Activated CD4-positive, alpha-beta memory T cell treated with anti-CD3 and anti-CD28 coated beads, Interleukin-2, amount 10 ng/mL, durations not matched to agents 7 days and 5 days (primary cell): ENCODE results near the gene FIZ1. TPM values are rescaled to one million over a fixed set of nuclear protein-coding genes. Genes with fewer than 3 reads are reported as not detected.

Experiments
- CTCF ChIA-PET: fragments of 350-600 bp; sonication (Branson Sonifier 250); formaldehyde crosslinking; loops from one replicate; lab custom pipeline; 2021; ENCODE audit warnings: antibody characterized with exemption, inconsistent platforms; lab: Charles Lee
- POLR2A ChIA-PET: fragments of 350-600 bp; sonication (Branson Sonifier 250); formaldehyde crosslinking; loops from one replicate; lab custom pipeline; 2021; ENCODE audit warnings: antibody characterized with exemption; lab: Charles Lee
- DNase-seq: peaks from one replicate; pipeline ENCODE4 v3.0.0-alpha.2; 2020
- H3K27ac Mint-ChIP-seq: one replicate; pipeline ENCODE4 v1.8.0; 2021; ENCODE audit warnings: mild to moderate bottlenecking, mixed read lengths
- H3K27me3 Mint-ChIP-seq: one replicate; pipeline ENCODE4 v1.8.0; 2021; ENCODE audit warnings: mixed read lengths
- H3K36me3 Mint-ChIP-seq: one replicate; pipeline ENCODE4 v1.8.0; 2021; ENCODE audit warnings: low read depth, mixed read lengths
- H3K4me1 Mint-ChIP-seq: one replicate; pipeline ENCODE4 v1.8.0; 2021; ENCODE audit warnings: mixed read lengths
- H3K4me3 Mint-ChIP-seq: one replicate; pipeline ENCODE4 v1.8.0; 2021; ENCODE audit warnings: mild to moderate bottlenecking, mixed read lengths
- H3K9me3 Mint-ChIP-seq: one replicate; pipeline ENCODE4 v1.8.0; 2021; ENCODE audit warnings: mixed read lengths
- total RNA-seq, 2 experiments: library from RNA; stranded (reverse); gene quantifications; one replicate each; pipeline ENCODE4 v1.2.3, GENCODE V29; 2021

The FIZ1 gene, protein sequence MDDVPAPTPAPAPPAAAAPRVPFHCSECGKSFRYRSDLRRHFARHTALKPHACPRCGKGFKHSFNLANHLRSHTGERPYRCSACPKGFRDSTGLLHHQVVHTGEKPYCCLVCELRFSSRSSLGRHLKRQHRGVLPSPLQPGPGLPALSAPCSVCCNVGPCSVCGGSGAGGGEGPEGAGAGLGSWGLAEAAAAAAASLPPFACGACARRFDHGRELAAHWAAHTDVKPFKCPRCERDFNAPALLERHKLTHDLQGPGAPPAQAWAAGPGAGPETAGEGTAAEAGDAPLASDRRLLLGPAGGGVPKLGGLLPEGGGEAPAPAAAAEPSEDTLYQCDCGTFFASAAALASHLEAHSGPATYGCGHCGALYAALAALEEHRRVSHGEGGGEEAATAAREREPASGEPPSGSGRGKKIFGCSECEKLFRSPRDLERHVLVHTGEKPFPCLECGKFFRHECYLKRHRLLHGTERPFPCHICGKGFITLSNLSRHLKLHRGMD
- total RNA-seq, result 10 to 100 TPM; 10.9 to 11.7 TPM

DNA sequence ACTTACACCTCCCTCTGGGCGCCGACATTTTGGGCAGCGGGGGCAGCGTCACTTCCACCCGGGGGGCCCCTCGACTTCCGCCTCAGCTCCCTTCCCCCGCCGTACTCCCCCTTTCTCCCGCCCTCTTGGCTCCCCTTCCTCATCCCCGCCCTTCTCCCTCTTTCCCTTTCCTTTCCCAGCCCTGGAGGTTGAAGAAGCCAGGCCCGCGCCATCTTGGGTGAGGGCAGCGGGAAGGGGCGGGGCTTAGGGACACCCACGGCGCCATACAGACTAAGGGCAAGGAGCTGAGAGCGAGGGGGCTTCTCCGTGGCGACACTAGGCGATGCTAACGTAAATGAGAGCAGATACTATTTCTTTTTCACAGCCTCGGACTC is at the start of gene FIZ1:
FIZ1 (minus strand) TSS at position 50 of the 374 bp plus-strand sequence. CDS start 1,652 bp downstream, outside the sequence.
- peak within 1 kb of the TSS; percentile 98 for H3K4me3 Mint-ChIP-seq
- peaks cover 33% of the 10 kb centered on the region for H3K4me1 Mint-ChIP-seq
- CTCF ChIA-PET, result interaction anchor here (0.7 to 2.7 kb wide), 9 partner anchors 17 to 260 kb away, joined by 3 to 17 read pairs (median 7); partner anchors contain the start of genes KMT5C, U2AF2 and ZNF784
- peak; percentile 97 for DNase-seq
- peaks cover 7% of the 10 kb centered on the region for H3K9me3 Mint-ChIP-seq
- H3K27ac Mint-ChIP-seq, result peak within 1 kb of the TSS; percentile 99
- peaks cover 54% of the 10 kb centered on the region for H3K36me3 Mint-ChIP-seq
- POLR2A ChIA-PET, result interaction anchor here (0.7 to 4.1 kb wide), 27 partner anchors 9 to 1082 kb away, joined by 3 to 49 read pairs (median 4); partner anchors contain the start of genes HSPBP1, KMT5C, PPP6R1 and TMEM238
- H3K27me3 Mint-ChIP-seq, result no peaks in the 10 kb centered on the region

DNA sequence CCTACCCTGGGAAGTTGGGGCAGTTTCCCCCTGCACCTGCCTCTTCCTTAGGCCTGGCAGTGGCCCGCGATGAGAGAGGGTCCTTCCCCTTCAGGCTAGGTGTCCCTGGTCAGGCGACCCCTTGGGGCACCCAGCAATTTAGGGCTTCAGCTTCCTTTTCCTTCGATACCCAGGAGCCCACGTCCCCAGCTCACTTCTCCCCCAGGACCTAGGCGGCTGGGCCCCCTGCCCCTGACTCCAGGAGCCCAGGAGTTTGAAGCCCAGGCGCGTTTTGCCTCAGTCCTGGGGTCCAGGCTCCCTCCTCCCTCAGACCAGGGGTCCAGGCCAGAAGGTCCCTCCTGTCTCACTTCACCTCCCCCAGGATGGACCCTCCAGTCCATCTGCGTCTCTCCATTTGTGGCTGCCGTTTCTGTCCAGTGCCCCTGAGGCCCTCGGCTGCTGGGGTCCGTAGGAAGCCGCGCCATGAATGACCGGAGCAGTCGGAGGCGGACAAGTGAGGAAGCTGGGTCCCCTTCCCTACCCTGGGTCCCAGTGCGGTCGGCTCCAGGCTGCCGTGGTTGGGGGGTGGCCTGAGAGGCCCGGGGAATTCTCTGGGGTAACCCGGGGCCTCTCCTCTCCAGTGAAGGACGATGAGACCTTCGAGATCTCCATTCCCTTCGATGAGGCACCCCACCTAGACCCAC is 49.4 kb upstream of the FIZ1 start:
- H3K4me3 Mint-ChIP-seq, result peak overlapping the region; percentile 43
- DNase-seq, result no peak
- no peaks in the 10 kb centered on the region for H3K9me3 Mint-ChIP-seq
- CTCF ChIA-PET, result interaction anchor here (2.4 kb wide), 1 partner anchor 15 kb away, joined by 19 read pairs; no protein-coding TSS in a partner anchor
- H3K4me1 Mint-ChIP-seq, result peaks cover 36% of the 10 kb centered on the region
- no peaks in the 10 kb centered on the region for H3K27me3 Mint-ChIP-seq
- H3K27ac Mint-ChIP-seq, result no peak overlapping the region
- POLR2A ChIA-PET, result interaction anchor here (1.0 to 1.7 kb wide), 5 partner anchors 8 to 50 kb away, joined by 3 to 7 read pairs (median 4); partner anchors contain the start of genes FIZ1 and ZNF784
- peaks cover 12% of the 10 kb centered on the region for H3K36me3 Mint-ChIP-seq

DNA sequence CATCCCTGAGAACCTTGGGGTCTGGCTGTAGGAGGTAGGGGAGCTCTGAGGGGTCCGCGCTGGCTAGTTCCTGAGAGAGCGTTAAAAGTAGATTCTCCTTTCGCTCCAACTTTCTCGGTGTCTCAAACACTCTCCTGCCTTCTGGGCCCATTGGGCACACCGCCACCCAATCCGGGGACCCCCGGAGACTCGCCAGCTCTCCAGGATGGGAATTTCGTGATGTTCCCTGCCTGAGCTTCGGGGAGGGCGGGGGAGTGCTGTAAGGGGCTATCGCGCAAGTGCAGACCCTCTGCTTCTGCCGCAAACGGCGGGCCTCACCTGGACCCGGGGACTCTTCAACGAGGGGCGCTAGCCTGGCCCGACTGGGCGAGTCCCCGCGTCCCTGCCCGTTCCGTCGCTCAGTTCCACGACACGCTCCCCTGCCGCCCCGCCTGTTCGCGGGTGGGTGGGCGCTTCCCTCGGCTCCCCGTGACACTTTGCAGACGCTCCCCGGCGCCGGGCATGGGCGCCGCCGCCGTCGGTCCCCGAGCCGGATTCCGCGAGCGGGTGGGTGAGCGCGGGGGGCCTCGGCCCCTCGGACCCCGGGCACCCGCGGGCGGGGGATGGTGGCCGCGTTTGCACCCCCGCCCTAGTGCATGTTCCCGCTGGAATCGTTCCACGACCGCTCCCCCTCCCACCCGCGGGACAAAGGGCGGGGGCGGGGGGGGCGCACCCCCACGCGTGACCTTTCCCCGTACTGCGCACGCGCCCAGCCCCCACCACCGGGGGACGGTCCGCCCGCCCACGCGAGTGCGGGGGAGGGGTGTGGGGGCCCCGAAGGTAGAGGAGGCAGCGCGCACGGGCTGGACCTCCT is 48.6 kb upstream of the FIZ1 start, which contains the start of gene CCDC106:
CCDC106 (plus strand) TSS at position 481 of the 853 bp plus-strand sequence. CDS start 835 bp downstream, outside the sequence.
- H3K9me3 Mint-ChIP-seq, result no peaks in the 10 kb centered on the region
- H3K4me1 Mint-ChIP-seq, result peaks cover 39% of the 10 kb centered on the region
- no peaks in the 10 kb centered on the region for H3K27me3 Mint-ChIP-seq
- CTCF ChIA-PET, result interaction anchor here (1.5 to 2.4 kb wide), 4 partner anchors 9 to 144 kb away, joined by 4 to 19 read pairs (median 6); no protein-coding TSS in a partner anchor
- DNase-seq, result peak; percentile 30
- peaks cover 17% of the 10 kb centered on the region for H3K36me3 Mint-ChIP-seq
- H3K4me3 Mint-ChIP-seq, result peak within 1 kb of the TSS; percentile 48
- H3K27ac Mint-ChIP-seq, result peak within 1 kb of the TSS; percentile 26
- POLR2A ChIA-PET, result interaction anchor here (1.0 to 1.9 kb wide), 8 partner anchors 9 to 24 kb away, joined by 3 to 7 read pairs (median 4); partner anchors contain the start of gene ZNF784

DNA sequence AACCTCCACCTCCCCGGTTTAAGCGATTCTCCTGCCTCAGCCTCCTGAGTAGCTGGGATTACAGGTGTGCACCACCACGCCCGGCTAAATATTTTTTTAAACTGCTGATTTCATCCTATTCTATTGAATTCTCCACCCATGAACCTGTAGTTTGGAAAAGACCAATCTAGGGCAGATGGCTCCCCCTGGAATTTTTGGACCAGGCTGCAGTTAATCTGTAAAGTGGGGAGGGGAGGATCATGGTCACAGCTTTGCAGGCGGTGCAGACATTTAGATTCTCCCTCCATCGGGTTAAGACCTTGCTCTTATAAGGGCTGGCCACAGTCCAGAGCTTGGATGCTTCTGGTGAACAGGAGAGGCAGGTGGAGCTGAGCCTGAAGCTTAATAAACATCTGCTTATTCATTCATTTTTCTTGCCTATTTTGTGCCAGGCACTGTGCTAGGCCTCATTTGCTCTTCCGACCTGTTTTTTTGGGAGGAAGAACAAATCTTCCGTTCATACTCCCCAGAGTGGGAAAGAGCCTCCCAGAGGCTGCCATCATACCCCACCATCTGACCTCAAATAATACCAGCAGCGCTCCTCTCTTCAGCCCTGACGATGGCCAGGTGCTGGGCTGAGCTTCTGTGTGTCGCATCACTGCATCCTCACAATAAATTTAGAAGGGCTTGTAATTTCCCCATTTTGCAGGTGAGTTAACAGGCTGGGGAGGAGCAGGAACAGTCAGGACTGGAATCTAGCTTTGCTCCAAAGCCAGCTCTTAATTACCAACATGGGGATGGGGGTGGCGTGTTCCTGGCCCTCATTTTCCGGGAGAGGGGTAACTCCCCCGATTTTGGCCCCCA is 47.8 kb upstream of the FIZ1 start:
- no peak for DNase-seq
- Mint-ChIP-seq H3K4me1 (peaks cover 41% of the 10 kb centered on the region), H3K27me3 (no peaks in the 10 kb centered on the region), H3K36me3 (peaks cover 18% of the 10 kb centered on the region), H3K27ac (peak overlapping the region; percentile 26), H3K9me3 (no peaks in the 10 kb centered on the region), H3K4me3 (peak overlapping the region; percentile 48)
- ChIA-PET POLR2A (interaction anchor here (1.1 to 1.9 kb wide), 5 partner anchors 9 to 14 kb away, joined by 3 to 6 read pairs (median 3); no protein-coding TSS in a partner anchor), CTCF (interaction anchor here (1.5 to 2.4 kb wide), 4 partner anchors 8 to 143 kb away, joined by 4 to 19 read pairs (median 6); no protein-coding TSS in a partner anchor)

DNA sequence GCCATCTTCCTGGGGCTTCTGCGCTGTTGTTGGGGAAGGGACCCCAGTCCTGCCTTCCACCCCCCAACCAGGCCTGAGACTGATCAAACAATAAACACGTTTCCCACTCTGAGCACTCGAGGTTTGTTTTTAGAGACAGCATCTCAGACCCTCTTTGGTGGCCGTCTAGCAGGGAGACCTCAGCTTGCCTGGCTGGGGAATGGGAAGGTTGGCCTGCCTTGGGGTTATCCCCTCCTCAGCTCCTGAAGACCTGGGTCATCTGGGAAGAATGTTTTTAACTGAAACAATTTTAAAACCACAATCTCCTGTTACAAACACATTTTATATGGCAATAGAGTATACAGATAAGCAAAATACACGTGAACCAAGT is 46.2 kb upstream of the FIZ1 start:
- ChIA-PET CTCF (interaction anchor here (0.6 to 1.5 kb wide), 2 partner anchors 9 to 18 kb away, joined by 3 to 6 read pairs; no protein-coding TSS in a partner anchor), POLR2A (interaction anchor here (1.6 kb wide), 1 partner anchor 9 kb away, joined by 5 read pairs; no protein-coding TSS in a partner anchor)

DNA sequence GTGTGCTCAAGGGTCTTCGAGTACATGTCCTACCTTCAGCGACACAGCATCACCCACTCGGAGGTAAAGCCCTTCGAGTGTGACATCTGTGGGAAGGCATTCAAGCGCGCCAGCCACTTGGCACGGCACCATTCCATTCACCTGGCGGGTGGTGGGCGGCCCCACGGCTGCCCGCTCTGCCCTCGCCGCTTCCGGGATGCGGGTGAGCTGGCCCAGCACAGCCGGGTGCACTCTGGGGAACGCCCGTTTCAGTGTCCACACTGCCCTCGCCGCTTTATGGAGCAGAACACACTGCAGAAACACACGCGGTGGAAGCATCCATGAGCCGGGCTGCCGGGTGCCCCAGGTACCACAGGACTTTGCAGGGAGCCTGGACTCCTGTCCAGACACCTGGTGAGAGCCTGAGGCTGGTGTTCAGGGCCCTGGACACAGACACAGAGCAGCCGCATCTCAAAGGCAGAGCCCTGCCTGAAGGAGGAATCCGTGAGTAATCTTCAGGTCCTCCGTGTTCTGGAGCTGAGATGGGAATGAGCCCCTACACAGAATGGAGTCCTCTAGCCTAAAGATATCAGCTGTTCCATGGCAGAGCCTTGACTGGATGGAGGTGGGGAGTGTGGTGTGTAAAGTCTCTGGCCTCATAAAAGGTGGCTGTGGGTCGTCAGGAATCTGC is 45.7 kb upstream of the FIZ1 start:
- peaks cover 18% of the 10 kb centered on the region for H3K36me3 Mint-ChIP-seq
- peak overlapping the region; percentile 94 for H3K27ac Mint-ChIP-seq
- H3K4me1 Mint-ChIP-seq, result peaks cover 51% of the 10 kb centered on the region
- ChIA-PET POLR2A (interaction anchor here (0.9 to 2.5 kb wide), 4 partner anchors 9 to 12 kb away, joined by 3 to 12 read pairs (median 5); no protein-coding TSS in a partner anchor), CTCF (interaction anchor here (1.1 to 3.1 kb wide), 3 partner anchors 8 to 9 kb away, joined by 5 to 11 read pairs (median 6); no protein-coding TSS in a partner anchor)
- DNase-seq, result no peak
- no peaks in the 10 kb centered on the region for H3K9me3 Mint-ChIP-seq
- H3K27me3 Mint-ChIP-seq, result no peaks in the 10 kb centered on the region
- H3K4me3 Mint-ChIP-seq, result peak overlapping the region; percentile 86

More for the DNA sequence above, 46.2 kb upstream of the FIZ1 start:
- no peaks in the 10 kb centered on the region for H3K9me3 Mint-ChIP-seq
- no peak for DNase-seq
- peaks cover 46% of the 10 kb centered on the region for H3K4me1 Mint-ChIP-seq
- H3K27me3 Mint-ChIP-seq, result no peaks in the 10 kb centered on the region
- no peak overlapping the region for H3K4me3 Mint-ChIP-seq
- H3K27ac Mint-ChIP-seq, result no peak overlapping the region
- H3K36me3 Mint-ChIP-seq, result peaks cover 18% of the 10 kb centered on the region

DNA sequence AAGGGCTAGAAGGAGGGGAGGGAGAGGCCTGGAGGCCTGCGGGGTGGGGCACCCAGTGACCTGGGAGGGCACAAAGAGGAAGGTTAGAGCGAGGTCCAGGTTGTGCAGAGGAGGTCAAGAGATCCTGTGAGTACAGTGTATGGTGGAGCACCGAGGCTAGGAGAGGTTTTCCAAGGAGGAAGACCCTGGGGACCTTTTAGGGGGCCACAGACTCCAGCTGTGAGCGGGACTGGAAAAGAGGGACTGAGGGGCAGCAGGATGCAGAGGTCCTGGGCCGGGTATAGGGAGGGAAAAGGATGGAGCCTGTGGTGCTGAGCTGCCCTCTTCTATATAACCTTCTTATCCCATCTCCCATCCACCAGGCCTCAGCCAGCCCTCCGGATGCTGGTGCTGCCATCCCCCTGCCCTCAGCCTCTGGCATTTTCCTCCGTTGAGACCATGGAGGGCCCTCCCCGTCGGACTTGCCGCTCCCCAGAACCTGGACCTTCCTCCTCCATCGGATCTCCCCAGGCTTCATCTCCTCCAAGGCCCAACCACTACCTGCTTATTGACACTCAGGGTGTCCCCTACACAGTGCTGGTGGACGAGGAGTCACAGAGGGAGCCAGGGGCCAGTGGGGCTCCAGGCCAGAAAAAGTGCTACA is 45.0 kb upstream of the FIZ1 start:
- Mint-ChIP-seq H3K27me3 (no peaks in the 10 kb centered on the region), H3K4me3 (peak overlapping the region; percentile 86), H3K27ac (peak overlapping the region; percentile 94), H3K4me1 (peaks cover 53% of the 10 kb centered on the region), H3K9me3 (no peaks in the 10 kb centered on the region), H3K36me3 (peaks cover 18% of the 10 kb centered on the region)
- ChIA-PET POLR2A (interaction anchor here (0.9 to 2.5 kb wide), 4 partner anchors 8 to 11 kb away, joined by 3 to 12 read pairs (median 5); no protein-coding TSS in a partner anchor), CTCF (interaction anchor here (1.1 to 3.1 kb wide), 2 partner anchors 9 to 10 kb away, joined by 5 to 11 read pairs; no protein-coding TSS in a partner anchor)
- no peak for DNase-seq

DNA sequence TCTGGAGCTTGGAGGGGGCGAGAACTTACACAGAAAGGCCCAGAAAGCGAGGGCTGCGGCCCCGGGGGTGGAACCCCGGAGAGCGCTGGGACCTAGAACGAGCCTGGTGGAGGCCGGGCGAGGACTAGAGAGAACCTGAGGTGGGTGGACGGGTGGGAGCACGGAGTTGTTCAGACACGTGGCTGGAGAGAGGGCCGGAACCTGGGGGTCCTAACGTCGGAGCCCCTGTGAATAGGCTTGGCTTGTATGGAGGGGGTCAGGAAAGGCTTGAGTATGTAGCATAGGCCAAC is 44.5 kb upstream of the FIZ1 start:
- no peaks in the 10 kb centered on the region for H3K9me3 Mint-ChIP-seq
- ChIA-PET CTCF (interaction anchor here (1.1 to 3.1 kb wide), 2 partner anchors 9 to 10 kb away, joined by 5 to 11 read pairs; no protein-coding TSS in a partner anchor), POLR2A (interaction anchor here (0.9 to 2.5 kb wide), 3 partner anchors 9 to 11 kb away, joined by 3 to 12 read pairs (median 5); no protein-coding TSS in a partner anchor)
- H3K4me1 Mint-ChIP-seq, result peaks cover 57% of the 10 kb centered on the region
- peak overlapping the region; percentile 86 for H3K4me3 Mint-ChIP-seq
- peak overlapping the region; percentile 94 for H3K27ac Mint-ChIP-seq
- no peak for DNase-seq
- peaks cover 21% of the 10 kb centered on the region for H3K36me3 Mint-ChIP-seq
- no peaks in the 10 kb centered on the region for H3K27me3 Mint-ChIP-seq

DNA sequence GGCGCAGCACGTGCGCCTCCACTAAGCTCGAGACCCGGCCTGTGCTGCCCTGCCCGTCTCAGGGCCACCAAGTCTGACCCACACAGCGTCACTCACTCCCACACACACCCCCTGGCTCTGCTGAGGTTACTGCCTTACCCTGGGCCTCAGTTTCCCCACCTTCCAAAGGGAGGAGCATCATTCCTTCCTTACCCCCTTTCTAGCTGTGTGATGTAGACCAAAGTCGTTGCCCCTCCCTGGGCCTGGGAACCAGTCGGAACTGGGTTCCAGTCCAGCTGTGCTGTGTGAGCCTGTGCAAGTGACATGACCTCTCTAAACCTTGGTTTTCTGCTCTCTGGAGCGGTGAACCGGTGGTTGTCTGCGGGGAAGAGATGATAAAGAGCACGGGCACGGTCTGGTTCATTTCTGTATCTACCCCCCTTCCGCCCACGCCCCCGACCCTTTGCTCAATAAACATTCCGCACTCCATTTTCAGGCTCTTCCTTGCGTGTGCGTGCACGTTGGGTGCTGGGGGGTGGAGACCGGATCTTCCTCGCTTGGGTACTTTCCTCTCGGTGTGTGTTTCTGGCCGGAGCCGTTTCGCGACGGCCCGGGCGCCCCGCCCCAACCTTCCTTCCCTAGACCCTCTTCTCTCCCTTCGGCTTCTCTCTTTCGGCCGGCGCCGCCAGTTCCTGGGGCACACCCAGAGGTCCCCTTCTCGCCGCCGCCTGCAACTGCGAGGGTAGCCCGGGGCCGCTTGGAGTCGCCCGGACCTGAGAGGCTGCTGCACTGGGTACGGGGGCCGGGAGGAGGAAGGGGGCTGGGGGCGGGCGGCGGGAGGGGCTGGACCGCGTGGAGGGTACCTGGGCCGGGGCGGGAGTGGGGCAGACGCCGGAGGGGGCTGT is 43.9 kb upstream of the FIZ1 start, which contains the start of gene ZNF581:
ZNF581 (plus strand) TSS at position 647 of the 884 bp plus-strand sequence. CDS start 923 bp downstream, outside the sequence.
- no peaks in the 10 kb centered on the region for H3K27me3 Mint-ChIP-seq
- peaks cover 21% of the 10 kb centered on the region for H3K36me3 Mint-ChIP-seq
- peak; percentile 78 for DNase-seq
- H3K4me1 Mint-ChIP-seq, result peaks cover 56% of the 10 kb centered on the region
- no peaks in the 10 kb centered on the region for H3K9me3 Mint-ChIP-seq
- POLR2A ChIA-PET, result interaction anchor here (1.1 to 2.5 kb wide), 7 partner anchors 8 to 44 kb away, joined by 3 to 23 read pairs (median 10); partner anchors contain the start of genes FIZ1 and U2AF2
- peak within 1 kb of the TSS; percentile 86 for H3K4me3 Mint-ChIP-seq
- H3K27ac Mint-ChIP-seq, result peak within 1 kb of the TSS; percentile 94
- CTCF ChIA-PET, result interaction anchor here (1.0 to 3.1 kb wide), 6 partner anchors 10 to 167 kb away, joined by 3 to 14 read pairs (median 4); partner anchors contain the start of gene ZNF628
